OCI-LY1 (cell line): ENCODE results near the gene DNMBP.

Source experiments
- EZH2 ChIP-seq: fragments of 200-600 bp; sonication (generic), shearing (Covaris generic); IDR thresholded peaks from 2 replicates; pipeline ENCODE4 v1.8.0; 2017; ENCODE audit warnings: borderline replicate concordance, mixed run types, mild to moderate bottlenecking, antibody characterized with exemption, low read length, moderate library complexity, mixed read lengths
- TF ChIP-seq, protein P1 (sequence below): fragments of 200-600 bp; sonication (generic), shearing (Covaris generic); IDR thresholded peaks from 2 replicates; pipeline ENCODE4 v1.5.1; 2017; ENCODE audit warnings: mild to moderate bottlenecking, antibody characterized with exemption, low read length, moderate library complexity, mixed read lengths

DNA sequence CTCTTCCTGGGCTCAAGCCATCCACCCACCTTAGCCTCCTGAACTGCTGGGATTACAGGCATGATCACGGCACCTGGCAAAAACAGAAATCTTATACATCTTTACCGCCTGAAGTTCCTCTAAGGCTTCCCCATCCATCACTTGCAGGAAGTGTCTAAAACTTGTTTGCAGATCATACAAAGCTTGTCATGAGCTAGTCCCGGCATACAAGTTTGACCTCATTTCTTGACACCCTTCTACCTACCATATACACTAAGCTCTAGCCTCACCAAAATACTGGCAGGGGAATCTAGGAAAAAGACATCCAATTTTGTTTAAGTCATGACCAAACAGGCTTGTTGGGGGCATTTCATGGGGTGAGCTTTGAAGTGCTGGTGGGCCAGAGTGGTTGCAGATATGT is 14.5 kb downstream of the DNMBP start:
- TF ChIP-seq EZH2, result no peak
- TF ChIP-seq, protein P1, sequence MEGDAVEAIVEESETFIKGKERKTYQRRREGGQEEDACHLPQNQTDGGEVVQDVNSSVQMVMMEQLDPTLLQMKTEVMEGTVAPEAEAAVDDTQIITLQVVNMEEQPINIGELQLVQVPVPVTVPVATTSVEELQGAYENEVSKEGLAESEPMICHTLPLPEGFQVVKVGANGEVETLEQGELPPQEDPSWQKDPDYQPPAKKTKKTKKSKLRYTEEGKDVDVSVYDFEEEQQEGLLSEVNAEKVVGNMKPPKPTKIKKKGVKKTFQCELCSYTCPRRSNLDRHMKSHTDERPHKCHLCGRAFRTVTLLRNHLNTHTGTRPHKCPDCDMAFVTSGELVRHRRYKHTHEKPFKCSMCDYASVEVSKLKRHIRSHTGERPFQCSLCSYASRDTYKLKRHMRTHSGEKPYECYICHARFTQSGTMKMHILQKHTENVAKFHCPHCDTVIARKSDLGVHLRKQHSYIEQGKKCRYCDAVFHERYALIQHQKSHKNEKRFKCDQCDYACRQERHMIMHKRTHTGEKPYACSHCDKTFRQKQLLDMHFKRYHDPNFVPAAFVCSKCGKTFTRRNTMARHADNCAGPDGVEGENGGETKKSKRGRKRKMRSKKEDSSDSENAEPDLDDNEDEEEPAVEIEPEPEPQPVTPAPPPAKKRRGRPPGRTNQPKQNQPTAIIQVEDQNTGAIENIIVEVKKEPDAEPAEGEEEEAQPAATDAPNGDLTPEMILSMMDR, result no peak
